K562 (cell line): ENCODE measurements around the gene ADARB2. TPM values are rescaled to one million over a fixed set of nuclear protein-coding genes. Genes with fewer than 3 reads are reported as not detected.

Experiments used
- ATAC-seq: fragments of 200-7000 bp; cut with Tn5 transposase; 3 replicates; pipeline ENCODE4 v1.9.1; 2020; ENCODE audit warnings: moderate library complexity
- BruUV-seq: library from RNA; stranded (reverse); fragments of 400-500 nt; replicated peaks from 2 replicates; lab custom pipeline; 2021; lab: Mats Ljungman, UMichigan
- CTCF ChIA-PET: fragments of 300-600 bp; formaldehyde crosslinking; extraction: SDS; loops from one replicate; lab custom pipeline; 2021; ENCODE audit warnings: low intra/inter-chr PET ratio; lab: Yijun Ruan, JAX
- POLR2A ChIA-PET: fragments of 300-600, 350-650 bp; sonication (Branson Sonifier 250); formaldehyde crosslinking; extraction: SDS; loops from one replicate; lab custom pipeline; 2021; ENCODE audit warnings: antibody characterized with exemption, inconsistent platforms; lab: Yijun Ruan, JAX
- DNase-seq, 4 experiments: peaks; one replicate each; pipeline versions ENCODE4 v3.0.0 to v3.0.0-alpha.2; 2011 to 2018; ENCODE audit warnings: low spot score in 3 of 4, mixed read lengths in 3 of 4; ENCODE audit errors: extremely low read depth in 1 of 4
- FAIRE-seq: peaks from 2 replicates; lab custom pipeline; 2011; peaks lifted over from hg19 to GRCh38; lab: Jason Lieb, UNC
- H2AFZ ChIP-seq: 2 replicates; pipeline ENCODE4 v1.6.0; 2011; ENCODE audit warnings: low read depth, low read length, control low read depth, inconsistent platforms
- H3K27ac ChIP-seq: fragments of 200-600 bp; 3 replicates; pipeline ENCODE4 v1.8.0; 2011; ENCODE audit warnings: low read depth, mild to moderate bottlenecking, control low read depth, inconsistent platforms, low read length, moderate library complexity, mixed read lengths; ENCODE audit errors: extremely low read depth
- H3K27me3 ChIP-seq, 2 experiments: fragments of 300-600 bp in 1 of 2; 2 replicates in 1 of 2; 3 replicates in 1 of 2; pipeline versions ENCODE4 v1.6.0 to v1.8.0; 2011; ENCODE audit warnings: inconsistent platforms in 2 of 2, low read length in 2 of 2, mild to moderate bottlenecking in 1 of 2, mixed read lengths in 1 of 2, moderate library complexity in 1 of 2; ENCODE audit not compliant: control insufficient read depth in 2 of 2, insufficient read depth in 2 of 2
- H3K36me3 ChIP-seq: fragments of 300-600 bp; 3 replicates; pipeline ENCODE4 v1.8.0; 2011; ENCODE audit warnings: mild to moderate bottlenecking, low read length, inconsistent platforms; ENCODE audit not compliant: control insufficient read depth, insufficient read depth
- H3K4me1 ChIP-seq, 2 experiments: fragments of 200-600 bp in 1 of 2; replicated peaks in 1 of 2; 2 replicates in 1 of 2; 3 replicates in 1 of 2; pipeline versions ENCODE4 v1.5.1 to v1.8.0; 2011; ENCODE audit warnings: inconsistent platforms in 2 of 2, low read length in 2 of 2, mild to moderate bottlenecking in 1 of 2, mixed read lengths in 1 of 2, moderate library complexity in 1 of 2; ENCODE audit not compliant: control insufficient read depth in 2 of 2, insufficient read depth in 2 of 2
- H3K4me2 ChIP-seq: 2 replicates; pipeline ENCODE4 v1.6.1; 2011; ENCODE audit warnings: low read length, control low read depth, inconsistent platforms, mixed read lengths; ENCODE audit not compliant: insufficient read depth
- H3K4me3 ChIP-seq: fragments of 200-600 bp; sonication (generic), shearing (Covaris generic); 2 replicates; pipeline ENCODE4 v1.5.1; 2016; ENCODE audit warnings: control low read depth, inconsistent platforms
- H3K79me2 ChIP-seq: fragments of 200-600 bp; 3 replicates; pipeline ENCODE4 v1.8.0; 2011; ENCODE audit warnings: low read length, inconsistent platforms; ENCODE audit not compliant: control insufficient read depth, insufficient read depth
- H3K9ac ChIP-seq, 2 experiments: 2 replicates each; pipeline versions ENCODE4 v1.6.0 to v1.6.1; 2011; ENCODE audit warnings: low read depth in 2 of 2, low read length in 2 of 2, control low read depth in 1 of 2, inconsistent platforms in 1 of 2, mild to moderate bottlenecking in 1 of 2, mixed read lengths in 1 of 2; ENCODE audit not compliant: insufficient read depth in 1 of 2
- H3K9me1 ChIP-seq: one replicate; pipeline ENCODE4 v1.6.0; 2011; ENCODE audit warnings: inconsistent platforms, mild to moderate bottlenecking, low read length, moderate library complexity; ENCODE audit not compliant: control insufficient read depth, insufficient read depth
- H3K9me3 ChIP-seq: replicated peaks from 2 replicates; pipeline ENCODE4 v1.5.1; 2011; ENCODE audit warnings: low read depth, low read length, inconsistent platforms; ENCODE audit not compliant: control insufficient read depth, insufficient read depth
- H4K20me1 ChIP-seq: replicated peaks from 2 replicates; pipeline ENCODE4 v1.6.1; 2011; ENCODE audit warnings: low read length, inconsistent platforms, mixed read lengths; ENCODE audit not compliant: control insufficient read depth, insufficient read depth
- CTCF ChIP-seq, 3 experiments: IDR thresholded peaks in 2 of 3; conservative IDR thresholded peaks in 1 of 3; 2 replicates each; pipeline ENCODE4 v1.5.1; 2011 to 2012; ENCODE audit warnings: low read length in 3 of 3, mild to moderate bottlenecking in 3 of 3, control low read depth in 2 of 3, improper control_type of control experiment in 1 of 3, inconsistent platforms in 1 of 3, low read depth in 1 of 3, mixed read lengths in 1 of 3, moderate library complexity in 1 of 3; ENCODE audit not compliant: insufficient read depth in 2 of 3
- E2F5 ChIP-seq: sonication (generic); formaldehyde crosslinking; IDR thresholded peaks from 2 replicates; pipeline ENCODE4 v1.8.0; 2022; ENCODE audit warnings: mild to moderate bottlenecking, missing genetic modification reagents
- EP400 ChIP-seq: fragments of 450-650 bp; IDR thresholded peaks from 2 replicates; pipeline ENCODE4 v1.6.1; 2017; ENCODE audit warnings: antibody characterized with exemption, mild to moderate bottlenecking, moderate library complexity
- GABPB2 ChIP-seq: fragments of 250-450 bp; sonication (Bioruptor Pico); conservative IDR thresholded peaks from 2 replicates; pipeline ENCODE4 v1.5.1; 2021; ENCODE audit warnings: mild to moderate bottlenecking
- MEF2D ChIP-seq: conservative IDR thresholded peaks from 2 replicates; pipeline ENCODE4 v1.6.1; 2016; ENCODE audit warnings: low read depth, missing genetic modification characterization, missing compliant biosample characterization
- MXD1 ChIP-seq: fragments of 250-450 bp; sonication (Bioruptor Pico); IDR thresholded peaks from 2 replicates; pipeline ENCODE4 v1.8.0; 2021; ENCODE audit warnings: borderline replicate concordance, mild to moderate bottlenecking, moderate library complexity; ENCODE audit not compliant: poor library complexity, severe bottlenecking
- SMAD2 ChIP-seq: fragments of 150-350 bp; IDR thresholded peaks from 2 replicates; pipeline ENCODE4 v1.6.1; 2014; ENCODE audit warnings: low read depth, mild to moderate bottlenecking, low read length
- WHSC1 ChIP-seq: IDR thresholded peaks from one replicate; pipeline ENCODE4 v1.6.1; 2012; ENCODE audit warnings: low read length, control low read depth, inconsistent platforms
- ZNF695 ChIP-seq: fragments of 450-650 bp; formaldehyde crosslinking; IDR thresholded peaks from 2 replicates; pipeline ENCODE4 v1.4.0; 2020; ENCODE audit warnings: mild to moderate bottlenecking, moderate library complexity
- WGBS: fragments of 100-300 bp; shearing (Covaris generic); methylation state at CpG from one replicate; pipeline ENCODE4 v1.1.6; 2016; ENCODE audit warnings: low coverage, mixed read lengths; ENCODE audit not compliant: insufficient coverage; ENCODE audit errors: missing lambda C conversion rate; 5-methylcytosine and 5-hydroxymethylcytosine counted together
- in situ Hi-C: fragments of 300-500 bp; cut with MboI; formaldehyde crosslinking; loops from 4 replicates; pipeline ENCODE4 v1.15.0; 2018; ENCODE audit warnings: inconsistent platforms, mixed read lengths
- intact Hi-C: fragments of 100-400 bp; cut with micrococcal nuclease; formaldehyde crosslinking; loops from 2 replicates; pipeline ENCODE4 v1.14.2; 2022
- polyA plus RNA-seq, 8 experiments: library from polyadenylated mRNA; depleted of rRNA in 4 of 8; stranded (reverse) in 5 of 8; unstranded in 3 of 8; fragments of >200 nt; fragmentation: Nextera tagmentation in 2 of 8; fragmentation: Illumina TruSeq in 1 of 8; extraction: Ambion mirVana in 2 of 8; extraction: Trizol in 1 of 8; gene quantifications; 2 replicates each; pipeline versions ENCODE4 v1.2.1 to v1.2.3, GENCODE V29; 2011 to 2014; ENCODE audit warnings: inconsistent platforms in 1 of 8, missing spikeins in 1 of 8
- total RNA-seq, 7 experiments: library from RNA; depleted of rRNA in 6 of 7; stranded (reverse); fragments of >200 nt in 6 of 7; fragmentation: Illumina TruSeq in 2 of 7; extraction: Trizol in 2 of 7; gene quantifications; 2 replicates each; pipeline versions ENCODE4 v1.2.1 to v1.2.3, GENCODE V29; 2011 to 2021; ENCODE audit warnings: low replicate concordance in 1 of 7

The ADARB2 gene
- total and polyA plus RNA-seq, 9 of the 15 experiments (the other 6 are each of a cell fraction or from before 2014, with no cell fraction given): not detected

- no peak for ATAC-seq
- Histone ChIP-seq H3K9me1 (no peaks in the 10 kb centered on the region), H3K9ac (no peak overlapping the region), H3K4me1 (no peaks in the 10 kb centered on the region), H3K4me3 (no peak overlapping the region), H3K36me3 (no peaks in the 10 kb centered on the region), H4K20me1 (peaks cover 4% of the 10 kb centered on the region; the same call in 1 of the 2 replicates), H3K27ac (no peak overlapping the region), H2AFZ (no peak overlapping the region), H3K9me3 (no peaks in the 10 kb centered on the region), H3K79me2 (no peaks in the 10 kb centered on the region), H3K27me3 (peaks cover 11 to 37% of the 10 kb centered on the region in 2 experiments; a peak in 4 of 5 replicates)
- DNase-seq: no peak
- POLR2A ChIA-PET: no interaction called here
- BruUV-seq: no TSS peak
- intact Hi-C loops: no loop called here
- no peak for FAIRE-seq
- TF ChIP-seq GABPB2 (CRISPR knock-in tag) (no peak), MEF2D (tag) (no peak)
- TF ChIP-seq, all 486 proteins: peak for 0
- in situ Hi-C loops: no loop called here
- CTCF ChIA-PET: no interaction called here
- H3K4me2 ChIP-seq: no peak overlapping the region
- 0% methylated on average over 2 of the region's 2 CpGs for WGBS
These were observed 358.9 kb downstream of the ADARB2 start for GRCh38 chr10:1378473-1378872.

- intact Hi-C loops (no loop called here), in situ Hi-C loops (no loop called here)
- Histone ChIP-seq H3K27me3 (peaks cover 8 to 39% of the 10 kb centered on the region in 2 experiments; a peak in 4 of 5 replicates), H3K9me3 (no peaks in the 10 kb centered on the region), H3K9me1 (no peaks in the 10 kb centered on the region), H3K4me1 (no peaks in the 10 kb centered on the region), H3K27ac (no peak overlapping the region), H4K20me1 (peaks cover 4% of the 10 kb centered on the region; the same call in 1 of the 2 replicates), H3K36me3 (no peaks in the 10 kb centered on the region), H2AFZ (no peak overlapping the region), H3K79me2 (no peaks in the 10 kb centered on the region), H3K9ac (no peak overlapping the region), H3K4me2 (no peak overlapping the region)
- DNase-seq: no peak
- no peak for FAIRE-seq
- POLR2A ChIA-PET: no interaction called here
- under 1% methylated on average over 14 of the region's 14 CpGs for WGBS
- CTCF ChIA-PET: no interaction called here
- no peak for ATAC-seq
- BruUV-seq: no TSS peak
- TF ChIP-seq ZNF695 (CRISPR knock-in tag) (no peak), SMAD2 (no peak), MXD1 (CRISPR knock-in tag) (no peak), CTCF (IDR thresholded peaks at IDR 0.05 in 2 of 3, conservative IDR thresholded peaks at IDR 0.05 in 1 of 3; ENCODE audit: insufficient read depth in 2 of 3, low read depth in 1 of 3, low read length in 3 of 3) (no peak), WHSC1 (no peak), E2F5 (no peak), MEF2D (tag) (no peak), EP400 (no peak)
- TF ChIP-seq, all 486 proteins: peak for 0
- no peak overlapping the region for H3K4me3 ChIP-seq
These were observed 359.5 kb downstream of the ADARB2 start for GRCh38 chr10:1377740-1378397.
